Activated T-cell treated with anti-CD3 and anti-CD28 coated beads, Interleukin-2, amount 50 U/mL, for 72 hours (primary cell): ENCODE measurements around the gene TNIP1. TPM values are rescaled to one million over a fixed set of nuclear protein-coding genes. Genes with fewer than 3 reads are reported as not detected.

Experiments used
- ATAC-seq, 2 donors: fragments of 150-1000 bp; cut with Tn5 transposase; replicated peaks in 1 of 2; 2 replicates each; pipeline ENCODE4 v1.10.0; 2021; ENCODE audit warnings: moderate library complexity in 2 of 2, mild to moderate bottlenecking in 1 of 2
- DNase-seq, 2 donors: peaks; one replicate each; pipeline ENCODE4 v3.0.0; 2021 to 2022; ENCODE audit warnings: mixed read lengths in 1 of 2
- H3K27ac Mint-ChIP-seq: one replicate; pipeline ENCODE4 v1.8.0; 2022; ENCODE audit warnings: mild to moderate bottlenecking, moderate library complexity, mixed read lengths
- H3K27me3 Mint-ChIP-seq: one replicate; pipeline ENCODE4 v1.8.0; 2022; ENCODE audit warnings: low read depth, mixed read lengths
- H3K36me3 Mint-ChIP-seq, 2 donors: one replicate each; pipeline ENCODE4 v1.8.0; 2022; ENCODE audit warnings: mixed read lengths in 2 of 2, mild to moderate bottlenecking in 1 of 2; ENCODE audit not compliant: insufficient read depth in 2 of 2
- H3K4me1 Mint-ChIP-seq: one replicate; pipeline ENCODE4 v1.8.0; 2022; ENCODE audit warnings: low read depth, mixed read lengths
- H3K4me3 Mint-ChIP-seq, 2 donors: one replicate each; pipeline ENCODE4 v1.8.0; 2022; ENCODE audit warnings: mild to moderate bottlenecking in 2 of 2, mixed read lengths in 2 of 2, moderate library complexity in 2 of 2
- H3K9me3 Mint-ChIP-seq, 2 donors: one replicate each; pipeline ENCODE4 v1.8.0; 2022; ENCODE audit warnings: mixed read lengths in 2 of 2
- total RNA-seq, 2 donors: library from RNA; stranded (reverse); gene quantifications; one replicate each; pipeline ENCODE4 v1.2.3, GENCODE V29; 2022

Gene TNIP1
- total RNA-seq, 2 donors from 2014 or later: 358 to 420 TPM

DNA sequence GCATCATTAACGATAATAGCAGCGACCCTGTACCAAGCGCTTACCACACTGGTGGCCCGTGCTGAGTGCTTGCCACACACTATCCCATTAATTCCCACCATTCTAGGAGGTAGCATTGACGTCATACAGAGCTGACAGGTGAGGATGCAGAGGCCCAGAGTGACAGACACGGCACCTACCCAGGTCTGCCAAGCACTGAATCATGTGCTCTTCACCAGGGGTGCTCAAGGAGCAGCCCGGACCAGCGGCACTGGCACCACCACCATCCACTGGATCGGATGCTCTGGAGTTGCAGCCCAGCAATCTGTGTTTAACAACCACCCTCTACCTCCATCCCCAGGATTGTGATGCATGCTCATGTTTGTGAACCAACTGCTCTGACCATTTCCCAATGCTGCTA lies 3.4 kb downstream of the TNIP1 start:
- Mint-ChIP-seq H3K27ac (peak overlapping the region; percentile 89), H3K36me3 (peaks cover 41 to 59% of the 10 kb centered on the region in 2 donors)

DNA sequence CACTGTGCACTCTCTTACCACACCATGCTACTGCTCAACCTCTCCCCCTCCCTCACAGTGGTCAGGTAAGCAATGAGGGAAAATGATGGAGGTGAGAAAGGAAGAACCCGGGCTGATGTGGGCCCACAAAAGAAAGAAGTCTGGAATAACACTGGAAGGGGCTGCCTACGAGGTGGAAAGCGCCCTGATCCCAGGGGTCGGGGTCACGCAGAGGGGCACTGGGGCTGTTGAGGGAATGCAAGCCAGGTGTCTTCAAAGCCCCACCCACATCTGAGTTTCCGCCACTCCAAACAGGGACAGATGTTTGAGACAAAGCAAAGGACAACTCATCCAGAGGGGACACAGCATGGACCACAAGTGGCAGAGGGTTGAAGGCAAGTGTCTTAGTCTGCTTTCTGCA lies 4.2 kb downstream of the TNIP1 start:
- DNase-seq (no peak), ATAC-seq (no peak)
- H3K4me1 Mint-ChIP-seq: peaks cover 79% of the 10 kb centered on the region
- H3K27ac Mint-ChIP-seq: peak overlapping the region; percentile 89
- peak overlapping the region; percentile 89 to 91 for H3K4me3 Mint-ChIP-seq
- no peaks in the 10 kb centered on the region for H3K9me3 Mint-ChIP-seq
- H3K36me3 Mint-ChIP-seq: peaks cover 38 to 59% of the 10 kb centered on the region in 2 donors
- H3K27me3 Mint-ChIP-seq: no peaks in the 10 kb centered on the region

More for the DNA sequence above, 3.4 kb downstream of the TNIP1 start:
- Mint-ChIP-seq H3K4me1 (peaks cover 77% of the 10 kb centered on the region), H3K27me3 (no peaks in the 10 kb centered on the region), H3K4me3 (peak overlapping the region; percentile 89 to 91), H3K9me3 (no peaks in the 10 kb centered on the region)
- ATAC-seq (no peak), DNase-seq (no peak)

DNA sequence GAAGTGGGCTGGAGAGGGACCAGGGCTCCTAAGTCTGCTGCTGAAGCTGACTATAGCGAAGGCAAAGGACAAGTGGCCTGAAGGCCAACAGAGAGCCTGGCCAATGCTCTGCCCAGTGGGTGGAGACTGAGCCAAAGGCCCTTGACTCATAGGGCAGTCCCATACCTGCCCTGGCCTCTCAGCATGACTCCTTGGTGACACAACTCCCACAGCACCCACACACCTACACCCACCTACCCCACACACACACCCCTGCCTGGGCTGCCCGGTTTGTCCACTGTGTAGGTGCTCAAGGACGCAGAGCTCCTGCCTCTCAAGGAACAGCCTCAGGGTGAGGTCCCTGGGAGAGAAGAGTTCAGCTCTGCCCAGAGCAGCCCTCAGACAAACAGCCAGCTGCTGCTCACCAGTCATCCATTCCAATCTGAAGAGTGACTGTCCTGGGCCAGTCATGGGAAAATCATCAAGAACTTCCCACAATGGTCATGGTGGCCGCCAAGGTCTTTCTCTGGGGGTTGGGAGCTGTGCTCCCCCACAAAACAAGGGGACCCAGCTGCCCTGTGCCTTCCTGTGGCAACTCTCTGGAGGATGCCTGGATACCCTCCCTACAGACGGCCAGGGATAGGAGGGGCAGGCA lies 5.0 kb downstream of the TNIP1 start:
- H3K27me3 Mint-ChIP-seq: no peaks in the 10 kb centered on the region
- peaks cover 38 to 58% of the 10 kb centered on the region in 2 donors for H3K36me3 Mint-ChIP-seq
- peak overlapping the region; percentile 89 to 91 for H3K4me3 Mint-ChIP-seq
- peak overlapping the region; percentile 89 for H3K27ac Mint-ChIP-seq
- DNase-seq (peak; percentile 41 to 53), ATAC-seq (peak in 1 of 2 donors; percentile 18)
- H3K9me3 Mint-ChIP-seq: no peaks in the 10 kb centered on the region
- H3K4me1 Mint-ChIP-seq: peaks cover 87% of the 10 kb centered on the region

DNA sequence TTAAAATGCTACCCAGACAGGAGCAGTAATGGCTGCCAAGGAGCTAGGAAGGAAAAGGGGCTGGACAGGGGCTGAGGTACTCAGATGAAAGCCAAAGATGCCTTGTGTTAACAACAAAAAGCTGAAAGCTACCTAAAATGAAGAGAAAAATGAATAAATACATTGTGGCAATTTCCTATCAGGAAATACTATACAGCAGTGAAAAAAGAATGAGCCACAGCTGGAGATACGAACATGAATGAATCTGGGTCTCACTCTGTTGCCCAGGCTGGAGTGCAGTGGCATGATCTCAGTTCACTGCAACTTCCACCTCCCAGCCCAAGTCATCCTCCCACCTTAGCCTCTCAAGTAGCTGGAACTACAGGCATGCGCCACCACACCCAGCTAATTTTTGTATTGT lies 6.3 kb downstream of the TNIP1 start:
- no peak for ATAC-seq
- Mint-ChIP-seq H3K9me3 (no peaks in the 10 kb centered on the region), H3K36me3 (peaks cover 33 to 52% of the 10 kb centered on the region in 2 donors), H3K27me3 (no peaks in the 10 kb centered on the region), H3K27ac (peak overlapping the region; percentile 85), H3K4me1 (peaks cover 94% of the 10 kb centered on the region), H3K4me3 (peak overlapping the region; percentile 39 to 54)
- no peak for DNase-seq

DNA sequence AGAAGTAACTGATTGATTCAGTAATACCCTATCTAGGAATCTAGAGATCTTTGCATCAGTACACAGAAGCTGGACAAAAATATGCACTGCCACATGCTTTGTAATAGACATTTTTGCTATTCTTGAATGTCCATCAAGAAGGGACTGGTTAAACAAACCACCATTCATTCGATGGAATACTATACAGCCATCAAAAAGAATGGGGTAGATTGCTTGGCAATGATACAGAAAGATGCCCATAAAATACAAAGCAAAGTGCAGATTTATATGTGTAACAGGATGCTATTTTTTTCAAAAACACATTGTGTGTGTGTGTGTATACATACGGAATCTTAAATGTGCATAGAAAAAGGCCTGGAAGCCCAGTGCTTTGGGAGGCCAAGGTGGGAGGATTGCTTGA lies 7.6 kb downstream of the TNIP1 start:
- H3K27ac Mint-ChIP-seq: peak overlapping the region; percentile 81
- H3K4me1 Mint-ChIP-seq: peaks cover 94% of the 10 kb centered on the region
- DNase-seq: no peak
- H3K4me3 Mint-ChIP-seq: peak overlapping the region in 1 of 2 donors; percentile 29
- no peak for ATAC-seq
- H3K9me3 Mint-ChIP-seq: no peaks in the 10 kb centered on the region
- peaks cover 28 to 44% of the 10 kb centered on the region in 2 donors for H3K36me3 Mint-ChIP-seq
- no peaks in the 10 kb centered on the region for H3K27me3 Mint-ChIP-seq

DNA sequence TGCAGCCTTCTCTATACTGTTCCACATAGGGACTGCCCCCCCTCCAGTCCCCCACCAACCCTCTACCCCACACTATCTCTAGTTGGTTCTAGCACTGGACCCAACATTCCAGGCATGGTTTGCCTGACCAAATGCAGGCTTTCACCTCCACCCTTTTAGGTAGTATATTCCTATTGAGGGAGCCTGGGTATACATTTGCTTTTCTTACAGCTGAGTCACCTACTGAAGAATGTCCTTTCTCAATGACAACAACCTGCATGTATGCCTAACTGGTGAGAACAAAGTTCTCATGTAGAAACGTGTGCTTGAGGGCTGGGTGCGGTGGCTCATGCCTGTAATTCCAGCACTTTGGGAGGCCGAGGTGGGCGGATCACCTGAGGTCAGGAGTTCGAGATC lies 8.2 kb downstream of the TNIP1 start:
- Mint-ChIP-seq H3K4me1 (peaks cover 94% of the 10 kb centered on the region), H3K27ac (peak overlapping the region; percentile 81), H3K4me3 (peak overlapping the region in 1 of 2 donors; percentile 44), H3K36me3 (peaks cover 24 to 41% of the 10 kb centered on the region in 2 donors), H3K27me3 (no peaks in the 10 kb centered on the region), H3K9me3 (no peaks in the 10 kb centered on the region)
- ATAC-seq: no peak
- no peak for DNase-seq

DNA sequence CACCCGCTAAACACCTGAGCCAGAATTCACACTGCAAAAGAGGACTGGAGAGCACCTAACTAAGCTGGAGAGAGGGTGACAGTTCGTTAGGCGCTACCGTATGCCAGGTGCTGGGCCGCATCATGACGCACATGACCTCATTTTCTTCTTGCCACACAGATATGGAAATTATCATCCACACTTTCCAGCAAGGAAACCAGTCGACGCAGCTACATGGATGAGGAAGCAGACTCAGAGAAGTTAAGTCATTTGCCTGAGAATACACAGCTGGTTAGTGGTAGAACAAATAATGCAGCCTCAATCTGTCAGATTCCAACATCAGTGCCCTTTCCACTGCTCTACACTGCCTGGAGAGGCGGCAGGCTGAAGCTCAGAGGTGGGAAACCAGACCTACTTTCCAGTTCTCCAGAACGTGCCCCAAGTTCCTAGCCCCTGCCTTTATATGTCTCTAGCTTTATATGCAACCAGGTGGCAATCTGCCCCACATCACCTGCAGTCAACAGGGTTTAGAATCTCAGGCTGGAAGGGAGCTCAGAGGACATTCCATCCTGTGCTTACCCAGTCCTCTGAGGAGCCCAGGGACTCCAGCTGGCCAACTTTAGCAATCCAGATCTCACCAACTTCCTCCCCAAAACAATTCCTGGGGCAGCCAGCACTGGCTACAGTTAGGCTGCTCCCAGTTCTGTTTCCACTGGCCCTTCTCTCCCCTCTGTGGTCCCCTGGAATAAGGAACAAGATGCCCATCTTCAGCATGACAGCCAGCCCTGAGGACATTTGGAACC lies 8.8 kb downstream of the TNIP1 start:
- Mint-ChIP-seq H3K27ac (peak overlapping the region; percentile 52), H3K4me3 (peak overlapping the region in 1 of 2 donors; percentile 26), H3K27me3 (no peaks in the 10 kb centered on the region), H3K36me3 (peaks cover 25 to 42% of the 10 kb centered on the region in 2 donors), H3K9me3 (no peaks in the 10 kb centered on the region), H3K4me1 (peaks cover 94% of the 10 kb centered on the region)
- ATAC-seq (no peak), DNase-seq (no peak)

DNA sequence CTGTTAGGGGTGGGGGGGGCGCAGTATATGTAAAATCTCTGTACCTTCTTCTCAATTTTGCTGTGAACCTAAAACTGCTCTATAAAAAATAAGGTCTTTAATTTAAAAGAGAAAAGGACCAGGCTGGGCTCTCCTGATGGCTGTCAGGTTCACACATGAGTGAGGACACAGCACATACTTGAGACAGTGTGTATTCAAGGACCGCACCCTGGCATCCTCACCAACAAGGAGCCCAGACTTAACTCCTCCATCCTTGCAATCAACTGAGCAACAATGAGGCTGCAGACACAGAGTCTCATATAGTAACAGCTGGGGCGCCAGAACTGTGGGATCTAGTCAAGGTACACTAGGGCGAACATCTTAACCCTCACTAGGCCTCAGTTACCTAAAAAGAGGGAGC lies 9.8 kb downstream of the TNIP1 start:
- Mint-ChIP-seq H3K36me3 (peaks cover 15 to 35% of the 10 kb centered on the region in 2 donors), H3K27ac (peak overlapping the region; percentile 80), H3K9me3 (no peaks in the 10 kb centered on the region), H3K27me3 (no peaks in the 10 kb centered on the region), H3K4me1 (peaks cover 94% of the 10 kb centered on the region), H3K4me3 (peak overlapping the region in 1 of 2 donors; percentile 26)
- ATAC-seq (no peak), DNase-seq (no peak)

DNA sequence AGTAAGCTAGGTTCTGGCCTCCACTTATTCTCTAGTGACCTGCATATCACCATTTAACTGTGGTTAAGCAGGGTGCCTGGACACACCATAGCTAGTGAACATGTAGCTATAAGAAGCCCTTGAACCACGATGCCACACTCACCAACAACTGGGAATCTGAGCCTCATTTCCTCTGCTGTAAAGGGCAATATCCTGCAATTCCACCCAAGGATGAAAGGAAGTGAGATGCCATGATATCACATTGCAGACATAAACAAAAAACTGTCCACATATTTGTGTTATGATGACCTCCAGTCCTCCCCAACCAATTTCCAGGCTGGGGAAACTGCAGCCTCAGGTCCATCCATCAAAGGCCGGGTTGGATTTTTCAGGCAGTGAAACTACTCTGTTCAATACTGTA lies 10.4 kb downstream of the TNIP1 start:
- H3K9me3 Mint-ChIP-seq: no peaks in the 10 kb centered on the region
- ATAC-seq (no peak), DNase-seq (no peak)
- H3K36me3 Mint-ChIP-seq: peaks cover 14 to 34% of the 10 kb centered on the region in 2 donors
- H3K27ac Mint-ChIP-seq: peak overlapping the region; percentile 80
- H3K4me1 Mint-ChIP-seq: peaks cover 94% of the 10 kb centered on the region
- H3K27me3 Mint-ChIP-seq: no peaks in the 10 kb centered on the region
- peak overlapping the region; percentile 38 to 82 for H3K4me3 Mint-ChIP-seq

DNA sequence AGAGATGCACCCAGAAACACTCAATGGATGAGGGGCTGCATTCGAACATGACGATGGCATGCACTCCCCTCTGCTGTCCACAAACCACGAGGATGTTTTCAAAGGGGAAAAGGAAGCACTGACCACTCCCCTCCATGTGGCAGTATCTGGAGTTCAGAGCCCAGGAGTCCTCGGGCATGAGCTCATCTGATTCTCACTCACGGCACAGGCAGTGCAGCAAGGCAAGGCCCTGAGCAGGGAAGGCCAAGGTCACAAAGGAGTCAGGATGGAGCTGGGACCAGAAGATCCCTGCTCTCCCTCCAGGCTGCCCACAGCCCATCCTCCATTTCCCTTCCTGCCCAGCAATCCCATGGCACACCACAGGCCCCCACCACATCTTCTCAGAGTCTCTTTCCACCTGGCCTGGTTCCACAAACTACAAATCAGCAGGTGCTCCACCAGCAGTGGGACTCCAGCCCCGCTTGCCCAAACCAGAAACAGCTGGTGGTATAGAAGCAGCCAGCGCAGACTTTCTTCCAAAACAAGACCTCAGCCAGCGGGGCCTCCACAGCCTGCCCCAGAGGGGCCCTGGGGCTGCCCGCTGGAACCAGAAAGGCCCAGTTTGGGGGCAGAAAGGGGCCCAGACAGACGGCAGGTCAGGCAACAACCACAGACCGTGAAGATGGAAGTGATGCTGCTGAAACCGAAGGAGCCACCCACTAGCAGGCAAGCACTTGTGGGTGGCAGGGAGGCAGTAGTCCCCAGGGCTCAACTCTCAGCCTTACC lies 12.2 kb downstream of the TNIP1 start:
- Mint-ChIP-seq H3K27ac (peak overlapping the region; percentile 97), H3K36me3 (peaks cover 12 to 26% of the 10 kb centered on the region in 2 donors), H3K4me1 (peaks cover 98% of the 10 kb centered on the region), H3K27me3 (no peaks in the 10 kb centered on the region), H3K4me3 (peak overlapping the region; percentile 79 to 82), H3K9me3 (no peaks in the 10 kb centered on the region)
- peak; percentile 69 to 77 for DNase-seq
- ATAC-seq: peak; percentile 69 to 85

DNA sequence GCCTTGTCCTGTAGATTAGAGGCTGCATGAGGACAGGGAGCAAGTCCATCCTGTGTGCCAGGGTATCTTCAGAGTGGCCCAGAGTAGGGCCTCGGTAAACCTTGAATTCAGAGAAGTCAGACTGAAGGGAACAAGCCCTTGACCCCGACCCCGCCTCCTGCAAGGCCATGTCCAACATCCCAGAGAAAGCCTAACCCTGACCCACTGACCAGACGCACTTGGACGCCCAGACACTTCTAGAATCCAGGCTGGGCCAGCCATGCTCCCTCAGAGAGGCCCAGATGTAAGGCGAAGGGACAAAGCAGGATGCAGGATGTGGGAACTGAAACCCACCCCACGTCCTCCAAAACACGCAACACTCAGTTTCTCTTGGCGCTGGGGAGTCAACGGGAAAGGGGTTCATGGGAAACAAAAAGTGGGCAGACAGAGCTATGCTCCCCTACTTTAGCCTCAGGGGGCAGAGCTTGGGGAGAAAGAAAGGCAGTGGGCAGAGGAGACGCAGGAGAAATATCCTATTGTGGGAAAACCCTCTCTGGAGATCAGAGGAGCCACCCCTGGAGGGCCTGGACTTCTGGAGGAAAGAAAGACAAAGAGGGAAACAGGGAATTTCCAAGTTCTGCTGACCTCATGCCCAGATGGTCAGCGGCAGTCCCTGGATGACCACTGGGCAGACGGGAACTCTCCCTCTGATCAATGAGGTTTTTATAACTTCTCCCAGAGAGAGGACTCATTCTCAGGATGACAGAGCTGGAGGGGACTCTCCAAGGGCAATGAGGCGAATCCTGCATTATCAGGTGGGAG lies 13.0 kb downstream of the TNIP1 start:
- ATAC-seq (no peak), DNase-seq (no peak)
- peaks cover 100% of the 10 kb centered on the region for H3K4me1 Mint-ChIP-seq
- no peaks in the 10 kb centered on the region for H3K27me3 Mint-ChIP-seq
- peak overlapping the region; percentile 97 for H3K27ac Mint-ChIP-seq
- peaks cover 11 to 26% of the 10 kb centered on the region in 2 donors for H3K36me3 Mint-ChIP-seq
- peak overlapping the region; percentile 79 to 82 for H3K4me3 Mint-ChIP-seq
- H3K9me3 Mint-ChIP-seq: no peaks in the 10 kb centered on the region

DNA sequence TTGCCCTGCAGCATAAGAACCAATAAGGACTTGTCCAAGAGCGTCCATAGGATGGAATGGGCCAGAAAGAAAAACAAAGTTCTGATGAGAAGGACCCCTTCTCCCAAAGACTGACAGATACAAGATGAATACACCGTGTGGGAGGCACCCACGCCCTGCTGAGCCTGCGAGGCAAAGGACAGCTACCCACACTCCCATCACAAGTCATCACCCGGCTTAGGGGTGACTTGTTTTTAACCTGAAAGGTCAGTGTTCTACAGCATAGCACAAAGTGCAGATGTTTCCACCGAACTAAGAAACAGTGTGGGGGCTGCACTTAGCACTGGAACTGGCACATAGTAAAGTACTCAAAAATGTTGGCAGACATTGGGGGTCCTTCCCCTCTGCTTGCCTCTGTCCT lies 13.9 kb downstream of the TNIP1 start:
- peak; percentile 27 to 38 for ATAC-seq
- DNase-seq: peak; percentile 32 to 34
- Mint-ChIP-seq H3K36me3 (peaks cover 13 to 26% of the 10 kb centered on the region in 2 donors), H3K4me3 (peak overlapping the region; percentile 79 to 82), H3K4me1 (peaks cover 100% of the 10 kb centered on the region), H3K9me3 (no peaks in the 10 kb centered on the region), H3K27me3 (no peaks in the 10 kb centered on the region), H3K27ac (peak overlapping the region; percentile 97)
